ENCODE measurements around the gene IQCN. TPM values are rescaled to one million over a fixed set of nuclear protein-coding genes. Genes with fewer than 3 reads are reported as not detected.

The IQCN gene
- total RNA-seq, 1 experiment from 2014 or later, result 0.61 TPM

DNA sequence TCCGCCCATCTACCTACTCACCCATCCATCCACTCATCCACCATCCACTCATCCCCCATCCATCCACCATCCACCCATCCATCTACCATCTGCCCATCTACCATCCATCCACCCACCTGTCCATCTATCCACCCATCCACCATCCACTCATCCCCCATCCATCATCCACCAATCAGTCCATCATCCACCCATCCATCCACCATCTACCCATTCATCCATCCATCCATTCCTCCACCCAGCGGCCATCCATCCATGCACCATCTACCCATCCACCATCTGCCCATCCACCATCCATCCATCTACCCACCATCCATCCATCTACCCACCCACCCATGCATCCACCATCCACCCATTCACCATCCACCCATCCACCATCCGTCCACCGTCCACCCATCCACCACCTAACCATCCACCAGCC lies 20.8 kb upstream of the IQCN start (continued):
- TF ChIP-seq, protein P1, sequence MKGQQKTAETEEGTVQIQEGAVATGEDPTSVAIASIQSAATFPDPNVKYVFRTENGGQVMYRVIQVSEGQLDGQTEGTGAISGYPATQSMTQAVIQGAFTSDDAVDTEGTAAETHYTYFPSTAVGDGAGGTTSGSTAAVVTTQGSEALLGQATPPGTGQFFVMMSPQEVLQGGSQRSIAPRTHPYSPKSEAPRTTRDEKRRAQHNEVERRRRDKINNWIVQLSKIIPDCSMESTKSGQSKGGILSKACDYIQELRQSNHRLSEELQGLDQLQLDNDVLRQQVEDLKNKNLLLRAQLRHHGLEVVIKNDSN (CRISPR knock-in tag; IDR thresholded peaks at IDR 0.05), result no peak
- no peak for TF ChIP-seq SMAD3 (CRISPR knock-in tag; IDR thresholded peaks at IDR 0.05; ENCODE audit: borderline replicate concordance)
- TF ChIP-seq, protein P2, sequence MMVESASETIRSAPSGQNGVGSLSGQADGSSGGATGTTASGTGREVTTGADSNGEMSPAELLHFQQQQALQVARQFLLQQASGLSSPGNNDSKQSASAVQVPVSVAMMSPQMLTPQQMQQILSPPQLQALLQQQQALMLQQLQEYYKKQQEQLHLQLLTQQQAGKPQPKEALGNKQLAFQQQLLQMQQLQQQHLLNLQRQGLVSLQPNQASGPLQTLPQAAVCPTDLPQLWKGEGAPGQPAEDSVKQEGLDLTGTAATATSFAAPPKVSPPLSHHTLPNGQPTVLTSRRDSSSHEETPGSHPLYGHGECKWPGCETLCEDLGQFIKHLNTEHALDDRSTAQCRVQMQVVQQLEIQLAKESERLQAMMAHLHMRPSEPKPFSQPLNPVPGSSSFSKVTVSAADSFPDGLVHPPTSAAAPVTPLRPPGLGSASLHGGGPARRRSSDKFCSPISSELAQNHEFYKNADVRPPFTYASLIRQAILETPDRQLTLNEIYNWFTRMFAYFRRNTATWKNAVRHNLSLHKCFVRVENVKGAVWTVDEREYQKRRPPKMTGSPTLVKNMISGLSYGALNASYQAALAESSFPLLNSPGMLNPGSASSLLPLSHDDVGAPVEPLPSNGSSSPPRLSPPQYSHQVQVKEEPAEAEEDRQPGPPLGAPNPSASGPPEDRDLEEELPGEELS (CRISPR knock-in tag; IDR thresholded peaks at IDR 0.05), result no peak
- TF ChIP-seq, protein P3, sequence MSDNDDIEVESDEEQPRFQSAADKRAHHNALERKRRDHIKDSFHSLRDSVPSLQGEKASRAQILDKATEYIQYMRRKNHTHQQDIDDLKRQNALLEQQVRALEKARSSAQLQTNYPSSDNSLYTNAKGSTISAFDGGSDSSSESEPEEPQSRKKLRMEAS (CRISPR knock-in tag; IDR thresholded peaks at IDR 0.05), result no peak
- no peak for TF ChIP-seq ZNF396 (CRISPR knock-in tag; IDR thresholded peaks at IDR 0.05; ENCODE audit: borderline replicate concordance)
- TF ChIP-seq, protein P4, sequence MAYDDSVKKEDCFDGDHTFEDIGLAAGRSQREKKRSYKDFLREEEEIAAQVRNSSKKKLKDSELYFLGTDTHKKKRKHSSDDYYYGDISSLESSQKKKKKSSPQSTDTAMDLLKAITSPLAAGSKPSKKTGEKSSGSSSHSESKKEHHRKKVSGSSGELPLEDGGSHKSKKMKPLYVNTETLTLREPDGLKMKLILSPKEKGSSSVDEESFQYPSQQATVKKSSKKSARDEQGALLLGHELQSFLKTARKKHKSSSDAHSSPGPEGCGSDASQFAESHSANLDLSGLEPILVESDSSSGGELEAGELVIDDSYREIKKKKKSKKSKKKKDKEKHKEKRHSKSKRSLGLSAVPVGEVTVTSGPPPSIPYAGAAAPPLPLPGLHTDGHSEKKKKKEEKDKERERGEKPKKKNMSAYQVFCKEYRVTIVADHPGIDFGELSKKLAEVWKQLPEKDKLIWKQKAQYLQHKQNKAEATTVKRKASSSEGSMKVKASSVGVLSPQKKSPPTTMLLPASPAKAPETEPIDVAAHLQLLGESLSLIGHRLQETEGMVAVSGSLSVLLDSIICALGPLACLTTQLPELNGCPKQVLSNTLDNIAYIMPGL (CRISPR knock-in tag; IDR thresholded peaks at IDR 0.05), result no peak

DNA sequence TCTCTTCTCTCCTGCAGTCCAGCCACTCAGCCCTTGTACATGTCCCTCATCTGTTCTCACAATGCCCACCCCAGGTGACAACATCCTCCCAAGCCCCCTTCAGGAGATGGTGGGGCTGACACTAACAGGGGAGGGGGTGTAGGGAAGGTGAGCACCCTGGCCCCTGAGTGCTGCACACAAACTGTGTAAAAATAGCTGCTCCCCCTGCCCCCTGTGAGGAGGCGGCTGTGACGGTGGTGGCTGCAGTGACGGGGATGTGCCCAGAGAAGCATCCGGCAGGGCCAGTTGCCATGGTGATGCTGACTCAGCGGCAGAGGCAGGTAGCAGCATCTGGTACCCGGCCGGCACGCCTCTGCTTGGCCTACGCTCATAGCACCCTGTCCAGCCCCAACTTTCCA lies 20.2 kb upstream of the IQCN start:
- H3K9me3 Mint-ChIP-seq, result no peaks in the 10 kb centered on the region
- H3K36me3 Mint-ChIP-seq, result no peaks in the 10 kb centered on the region
- H3K27ac Mint-ChIP-seq, result peak overlapping the region; percentile 54; the same call in 1 of the 2 replicates
- no peaks in the 10 kb centered on the region; the same call in 1 of the 2 replicates for H3K27me3 Mint-ChIP-seq (ENCODE audit: low read depth)
- H3K4me1 Mint-ChIP-seq, result peaks cover 35% of the 10 kb centered on the region
- no peak overlapping the region for H3K4me3 Mint-ChIP-seq
- ATAC-seq (no peak), DNase-seq (ENCODE audit: low spot score) (peak; percentile 48)
- POLR2A ChIA-PET, result no interaction called here
- CTCF ChIA-PET, result interaction anchor here (3.5 kb wide), 1 partner anchor 16 kb away, joined by 102 read pairs; no protein-coding TSS in a partner anchor
- TF ChIP-seq, protein P5, sequence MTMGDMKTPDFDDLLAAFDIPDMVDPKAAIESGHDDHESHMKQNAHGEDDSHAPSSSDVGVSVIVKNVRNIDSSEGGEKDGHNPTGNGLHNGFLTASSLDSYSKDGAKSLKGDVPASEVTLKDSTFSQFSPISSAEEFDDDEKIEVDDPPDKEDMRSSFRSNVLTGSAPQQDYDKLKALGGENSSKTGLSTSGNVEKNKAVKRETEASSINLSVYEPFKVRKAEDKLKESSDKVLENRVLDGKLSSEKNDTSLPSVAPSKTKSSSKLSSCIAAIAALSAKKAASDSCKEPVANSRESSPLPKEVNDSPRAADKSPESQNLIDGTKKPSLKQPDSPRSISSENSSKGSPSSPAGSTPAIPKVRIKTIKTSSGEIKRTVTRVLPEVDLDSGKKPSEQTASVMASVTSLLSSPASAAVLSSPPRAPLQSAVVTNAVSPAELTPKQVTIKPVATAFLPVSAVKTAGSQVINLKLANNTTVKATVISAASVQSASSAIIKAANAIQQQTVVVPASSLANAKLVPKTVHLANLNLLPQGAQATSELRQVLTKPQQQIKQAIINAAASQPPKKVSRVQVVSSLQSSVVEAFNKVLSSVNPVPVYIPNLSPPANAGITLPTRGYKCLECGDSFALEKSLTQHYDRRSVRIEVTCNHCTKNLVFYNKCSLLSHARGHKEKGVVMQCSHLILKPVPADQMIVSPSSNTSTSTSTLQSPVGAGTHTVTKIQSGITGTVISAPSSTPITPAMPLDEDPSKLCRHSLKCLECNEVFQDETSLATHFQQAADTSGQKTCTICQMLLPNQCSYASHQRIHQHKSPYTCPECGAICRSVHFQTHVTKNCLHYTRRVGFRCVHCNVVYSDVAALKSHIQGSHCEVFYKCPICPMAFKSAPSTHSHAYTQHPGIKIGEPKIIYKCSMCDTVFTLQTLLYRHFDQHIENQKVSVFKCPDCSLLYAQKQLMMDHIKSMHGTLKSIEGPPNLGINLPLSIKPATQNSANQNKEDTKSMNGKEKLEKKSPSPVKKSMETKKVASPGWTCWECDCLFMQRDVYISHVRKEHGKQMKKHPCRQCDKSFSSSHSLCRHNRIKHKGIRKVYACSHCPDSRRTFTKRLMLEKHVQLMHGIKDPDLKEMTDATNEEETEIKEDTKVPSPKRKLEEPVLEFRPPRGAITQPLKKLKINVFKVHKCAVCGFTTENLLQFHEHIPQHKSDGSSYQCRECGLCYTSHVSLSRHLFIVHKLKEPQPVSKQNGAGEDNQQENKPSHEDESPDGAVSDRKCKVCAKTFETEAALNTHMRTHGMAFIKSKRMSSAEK (CRISPR knock-in tag; IDR thresholded peaks at IDR 0.05; ENCODE audit: borderline replicate concordance), result no peak
- TF ChIP-seq FOXP1 (CRISPR knock-in tag; IDR thresholded peaks at IDR 0.05; ENCODE audit: borderline replicate concordance) (no peak), CBFB (CRISPR knock-in tag; IDR thresholded peaks at IDR 0.05; ENCODE audit: low read depth) (no peak), FOXJ3 (CRISPR knock-in tag; IDR thresholded peaks at IDR 0.05; ENCODE audit: borderline replicate concordance) (no peak), KAT7 (CRISPR knock-in tag; IDR thresholded peaks at IDR 0.05; ENCODE audit: borderline replicate concordance) (no peak), ZNF232 (CRISPR knock-in tag; IDR thresholded peaks at IDR 0.05) (no peak), FOXK1 (CRISPR knock-in tag; IDR thresholded peaks at IDR 0.05) (no peak), ZNF138 (CRISPR knock-in tag; conservative IDR thresholded peaks at IDR 0.05) (no peak), ESRRA (CRISPR knock-in tag; IDR thresholded peaks at IDR 0.05; ENCODE audit: borderline replicate concordance) (no peak), SMAD4 (CRISPR knock-in tag; IDR thresholded peaks at IDR 0.05) (no peak), TEAD4 (CRISPR knock-in tag; IDR thresholded peaks at IDR 0.05) (no peak), GABPB1 (CRISPR knock-in tag; IDR thresholded peaks at IDR 0.05) (no peak), ATF1 (CRISPR knock-in tag; IDR thresholded peaks at IDR 0.05) (no peak)
- TF ChIP-seq, protein P4 (CRISPR knock-in tag; IDR thresholded peaks at IDR 0.05), result no peak
- TF ChIP-seq, protein P1 (CRISPR knock-in tag; IDR thresholded peaks at IDR 0.05), result no peak
- TF ChIP-seq, protein P6, sequence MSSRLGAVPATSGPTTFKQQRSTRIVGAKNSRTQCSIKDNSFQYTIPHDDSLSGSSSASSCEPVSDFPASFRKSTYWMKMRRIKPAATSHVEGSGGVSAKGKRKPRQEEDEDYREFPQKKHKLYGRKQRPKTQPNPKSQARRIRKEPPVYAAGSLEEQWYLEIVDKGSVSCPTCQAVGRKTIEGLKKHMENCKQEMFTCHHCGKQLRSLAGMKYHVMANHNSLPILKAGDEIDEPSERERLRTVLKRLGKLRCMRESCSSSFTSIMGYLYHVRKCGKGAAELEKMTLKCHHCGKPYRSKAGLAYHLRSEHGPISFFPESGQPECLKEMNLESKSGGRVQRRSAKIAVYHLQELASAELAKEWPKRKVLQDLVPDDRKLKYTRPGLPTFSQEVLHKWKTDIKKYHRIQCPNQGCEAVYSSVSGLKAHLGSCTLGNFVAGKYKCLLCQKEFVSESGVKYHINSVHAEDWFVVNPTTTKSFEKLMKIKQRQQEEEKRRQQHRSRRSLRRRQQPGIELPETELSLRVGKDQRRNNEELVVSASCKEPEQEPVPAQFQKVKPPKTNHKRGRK (CRISPR knock-in tag; IDR thresholded peaks at IDR 0.05; ENCODE audit: borderline replicate concordance), result no peak
- TF ChIP-seq, protein P7, sequence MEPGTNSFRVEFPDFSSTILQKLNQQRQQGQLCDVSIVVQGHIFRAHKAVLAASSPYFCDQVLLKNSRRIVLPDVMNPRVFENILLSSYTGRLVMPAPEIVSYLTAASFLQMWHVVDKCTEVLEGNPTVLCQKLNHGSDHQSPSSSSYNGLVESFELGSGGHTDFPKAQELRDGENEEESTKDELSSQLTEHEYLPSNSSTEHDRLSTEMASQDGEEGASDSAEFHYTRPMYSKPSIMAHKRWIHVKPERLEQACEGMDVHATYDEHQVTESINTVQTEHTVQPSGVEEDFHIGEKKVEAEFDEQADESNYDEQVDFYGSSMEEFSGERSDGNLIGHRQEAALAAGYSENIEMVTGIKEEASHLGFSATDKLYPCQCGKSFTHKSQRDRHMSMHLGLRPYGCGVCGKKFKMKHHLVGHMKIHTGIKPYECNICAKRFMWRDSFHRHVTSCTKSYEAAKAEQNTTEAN (CRISPR knock-in tag; IDR thresholded peaks at IDR 0.05), result no peak

All from WTC11 (cell line).